Skeletal muscle tissue (tissue), 4 donors: ENCODE results near the gene XCL2. TPM values are rescaled to one million over a fixed set of nuclear protein-coding genes. Genes with fewer than 3 reads are reported as not detected.

ENCODE experiments used
- H3K27ac ChIP-seq: one replicate; pipeline ENCODE4 v1.7.0; 2013; ENCODE audit warnings: mild to moderate bottlenecking, low read depth, low read length, inconsistent platforms
- H3K27me3 ChIP-seq, 3 donors: one replicate each; pipeline ENCODE4 v1.7.0; 2013; ENCODE audit warnings: low read length in 3 of 3; ENCODE audit not compliant: control insufficient read depth in 3 of 3, insufficient read depth in 3 of 3
- H3K36me3 ChIP-seq, 3 donors: one replicate each; pipeline ENCODE4 v1.7.0; 2013; ENCODE audit warnings: low read length in 3 of 3; ENCODE audit not compliant: control insufficient read depth in 3 of 3, insufficient read depth in 3 of 3
- H3K4me1 ChIP-seq, 3 donors: one replicate each; pipeline ENCODE4 v1.7.0; 2013; ENCODE audit warnings: low read length in 3 of 3, mild to moderate bottlenecking in 3 of 3; ENCODE audit not compliant: control insufficient read depth in 3 of 3, insufficient read depth in 3 of 3
- H3K4me3 ChIP-seq, 3 donors: one replicate each; pipeline ENCODE4 v1.7.0; 2013; ENCODE audit warnings: low read length in 3 of 3
- H3K9ac ChIP-seq, 3 donors: one replicate each; pipeline ENCODE4 v1.7.0; 2013; ENCODE audit warnings: low read length in 3 of 3, mild to moderate bottlenecking in 3 of 3, moderate library complexity in 2 of 3, low read depth in 1 of 3
- H3K9me3 ChIP-seq, 3 donors: one replicate each; pipeline ENCODE4 v1.7.0; 2013; ENCODE audit warnings: low read length in 3 of 3; ENCODE audit not compliant: control insufficient read depth in 3 of 3
- total RNA-seq: library from RNA; depleted of rRNA; stranded (reverse); fragments of >200 nt; gene quantifications from one replicate; pipeline ENCODE4 v1.2.3, GENCODE V29; 2014
- donor health status: Osteomylitis.

XCL2 gene
- total RNA-seq, 1 donor from 2014 or later, result not detected

GRCh38 chr1:168565825-168566224 lies 22.0 kb upstream of the XCL2 start:
- H3K4me3 ChIP-seq, result no peak overlapping the region
- no peak overlapping the region for H3K27ac ChIP-seq
- no peak overlapping the region for H3K9ac ChIP-seq
- no peaks in the 10 kb centered on the region for H3K4me1 ChIP-seq
- H3K36me3 ChIP-seq, result no peaks in the 10 kb centered on the region
- no peaks in the 10 kb centered on the region for H3K27me3 ChIP-seq
- no peaks in the 10 kb centered on the region for H3K9me3 ChIP-seq

DNA sequence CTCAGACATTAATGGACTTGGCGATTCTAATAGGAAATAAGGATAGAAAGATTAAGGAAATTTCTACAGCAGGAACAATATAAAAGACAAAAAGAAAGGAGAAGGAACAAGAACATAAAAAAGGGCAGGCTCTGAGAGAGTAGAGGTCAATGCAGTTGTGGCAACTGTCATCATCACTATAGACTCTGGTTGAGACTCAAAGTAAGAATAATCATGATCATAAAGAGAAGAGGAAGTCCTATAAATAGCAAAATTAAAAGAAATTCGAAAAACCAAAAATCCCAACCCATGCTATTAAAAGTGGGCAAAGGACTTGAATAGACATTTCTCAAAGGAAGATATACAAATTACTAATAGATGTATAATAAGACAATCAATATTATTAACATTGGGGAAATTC lies 18.2 kb upstream of the XCL2 start:
- no peak overlapping the region for H3K27ac ChIP-seq
- H3K4me3 ChIP-seq, result no peak overlapping the region
- no peak overlapping the region for H3K9ac ChIP-seq
- no peaks in the 10 kb centered on the region for H3K4me1 ChIP-seq
- H3K36me3 ChIP-seq, result no peaks in the 10 kb centered on the region
- H3K27me3 ChIP-seq, result no peaks in the 10 kb centered on the region
- no peaks in the 10 kb centered on the region for H3K9me3 ChIP-seq

- no peaks in the 10 kb centered on the region for H3K27me3 ChIP-seq
- no peak overlapping the region for H3K9ac ChIP-seq
- no peaks in the 10 kb centered on the region for H3K4me1 ChIP-seq
- no peaks in the 10 kb centered on the region for H3K36me3 ChIP-seq
- H3K9me3 ChIP-seq, result no peaks in the 10 kb centered on the region
- H3K4me3 ChIP-seq, result no peak overlapping the region
- H3K27ac ChIP-seq, result no peak overlapping the region
Observed at GRCh38 chr1:168560370-168560769, 16.6 kb upstream of the XCL2 start.

GRCh38 chr1:168556647-168557046 lies 12.8 kb upstream of the XCL2 start:
- Histone ChIP-seq H3K9me3 (no peaks in the 10 kb centered on the region), H3K27ac (no peak overlapping the region), H3K27me3 (no peaks in the 10 kb centered on the region), H3K9ac (no peak overlapping the region), H3K4me1 (no peaks in the 10 kb centered on the region), H3K36me3 (no peaks in the 10 kb centered on the region), H3K4me3 (no peak overlapping the region)

DNA sequence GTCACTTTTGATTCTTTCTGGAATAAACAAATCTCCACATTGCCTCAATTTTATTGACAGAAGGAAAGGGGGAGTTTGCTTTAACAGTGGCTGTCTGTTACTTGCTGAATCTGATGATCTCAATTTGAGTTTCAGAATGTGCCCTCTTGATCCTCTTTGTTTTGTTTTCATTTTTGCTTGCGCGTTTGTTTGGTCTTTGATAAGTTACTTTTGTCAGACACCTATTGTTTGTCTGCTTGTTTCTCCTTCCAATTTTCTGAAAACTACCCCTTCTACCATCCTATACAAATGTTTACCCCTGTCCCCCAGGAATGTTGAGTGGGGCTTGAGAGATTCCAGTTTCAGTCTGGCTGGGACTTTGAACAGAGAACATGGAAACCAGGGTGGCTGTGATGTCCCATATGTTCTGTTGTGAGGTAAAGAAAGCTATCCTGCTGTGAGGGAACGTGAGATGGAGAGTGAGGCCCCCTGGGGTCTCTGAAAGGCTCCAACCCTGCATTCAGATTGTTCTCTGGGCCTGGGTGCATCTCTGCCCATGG lies 11.8 kb upstream of the XCL2 start:
- Histone ChIP-seq H3K9me3 (no peaks in the 10 kb centered on the region), H3K9ac (no peak overlapping the region), H3K27me3 (no peaks in the 10 kb centered on the region), H3K4me1 (no peaks in the 10 kb centered on the region), H3K36me3 (no peaks in the 10 kb centered on the region), H3K4me3 (no peak overlapping the region), H3K27ac (no peak overlapping the region)

DNA sequence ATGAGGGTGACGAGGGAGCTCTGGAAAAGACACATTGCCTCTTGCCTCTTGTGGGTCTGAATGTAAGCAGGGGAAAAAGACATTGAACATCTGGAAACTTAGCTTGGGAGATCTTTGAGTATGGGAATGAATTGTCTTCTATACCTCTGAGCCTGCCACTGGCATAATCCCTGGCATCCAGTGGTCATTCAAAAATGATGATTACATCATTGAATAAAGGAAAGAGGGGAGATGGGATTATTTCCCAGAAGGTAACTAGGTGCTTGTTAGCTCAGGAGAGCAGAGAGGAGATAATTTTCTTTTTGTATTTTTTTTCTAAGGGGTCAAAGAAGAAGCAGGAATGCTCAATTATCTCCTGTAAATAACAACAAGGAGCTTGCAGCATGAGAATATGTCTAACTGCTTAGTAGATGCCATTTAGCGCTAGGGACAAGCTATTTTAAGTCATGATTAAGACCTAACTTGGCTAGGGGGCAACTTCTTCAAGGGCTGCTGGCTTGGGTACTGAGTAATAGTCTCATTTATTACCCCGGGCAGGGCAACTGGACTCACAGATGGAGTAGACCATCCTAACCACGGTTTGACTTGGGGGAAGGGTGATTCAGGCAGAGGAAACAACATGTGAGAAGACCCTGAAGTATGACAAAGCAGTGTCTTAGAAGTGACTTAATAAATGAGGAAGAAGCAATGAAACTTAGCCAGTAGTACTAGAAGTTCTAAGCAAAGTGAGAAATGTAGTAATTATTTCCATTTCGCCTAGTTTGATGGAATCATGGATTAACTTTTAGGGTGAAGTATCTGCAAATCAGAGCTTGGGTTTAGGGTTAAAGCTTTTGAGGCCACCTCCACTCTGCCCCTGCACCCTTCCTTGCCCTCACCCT lies 11.0 kb upstream of the XCL2 start:
- Histone ChIP-seq H3K9ac (no peak overlapping the region), H3K27ac (no peak overlapping the region), H3K9me3 (no peaks in the 10 kb centered on the region), H3K36me3 (no peaks in the 10 kb centered on the region), H3K4me3 (no peak overlapping the region), H3K27me3 (no peaks in the 10 kb centered on the region), H3K4me1 (no peaks in the 10 kb centered on the region)

GRCh38 chr1:168553680-168554553 lies 10.1 kb upstream of the XCL2 start:
- H3K9ac ChIP-seq, result no peak overlapping the region
- no peak overlapping the region for H3K4me3 ChIP-seq
- no peaks in the 10 kb centered on the region for H3K4me1 ChIP-seq
- no peaks in the 10 kb centered on the region for H3K36me3 ChIP-seq
- no peaks in the 10 kb centered on the region for H3K27me3 ChIP-seq
- no peak overlapping the region for H3K27ac ChIP-seq
- no peaks in the 10 kb centered on the region for H3K9me3 ChIP-seq

DNA sequence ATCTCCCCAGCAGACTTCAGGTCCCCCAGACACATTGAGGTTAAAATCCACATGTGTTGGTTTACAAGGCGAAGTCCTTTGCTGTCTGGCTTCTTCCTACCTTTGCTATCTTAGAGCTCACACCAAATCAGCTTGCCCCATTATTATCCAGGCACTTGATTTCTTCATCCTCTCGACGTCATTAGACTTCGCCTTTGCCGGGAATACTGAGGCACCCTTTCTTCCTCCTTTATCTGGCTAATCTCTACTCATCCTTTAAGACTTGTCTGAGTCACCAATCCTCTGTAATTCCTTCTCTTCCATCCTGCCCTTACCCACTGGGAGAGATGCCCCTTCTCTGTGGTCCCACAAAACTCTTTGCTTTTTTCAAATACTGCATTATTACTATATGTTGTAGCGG lies 9.2 kb upstream of the XCL2 start:
- H3K27ac ChIP-seq, result no peak overlapping the region
- no peaks in the 10 kb centered on the region for H3K36me3 ChIP-seq
- no peak overlapping the region for H3K4me3 ChIP-seq
- H3K4me1 ChIP-seq, result no peaks in the 10 kb centered on the region
- H3K9me3 ChIP-seq, result no peaks in the 10 kb centered on the region
- H3K27me3 ChIP-seq, result no peaks in the 10 kb centered on the region
- no peak overlapping the region for H3K9ac ChIP-seq

GRCh38 chr1:168551688-168552087 lies 7.9 kb upstream of the XCL2 start:
- no peaks in the 10 kb centered on the region for H3K27me3 ChIP-seq
- no peaks in the 10 kb centered on the region for H3K4me1 ChIP-seq
- no peaks in the 10 kb centered on the region for H3K36me3 ChIP-seq
- no peak overlapping the region for H3K27ac ChIP-seq
- no peak overlapping the region for H3K4me3 ChIP-seq
- no peak overlapping the region for H3K9ac ChIP-seq
- no peaks in the 10 kb centered on the region for H3K9me3 ChIP-seq

DNA sequence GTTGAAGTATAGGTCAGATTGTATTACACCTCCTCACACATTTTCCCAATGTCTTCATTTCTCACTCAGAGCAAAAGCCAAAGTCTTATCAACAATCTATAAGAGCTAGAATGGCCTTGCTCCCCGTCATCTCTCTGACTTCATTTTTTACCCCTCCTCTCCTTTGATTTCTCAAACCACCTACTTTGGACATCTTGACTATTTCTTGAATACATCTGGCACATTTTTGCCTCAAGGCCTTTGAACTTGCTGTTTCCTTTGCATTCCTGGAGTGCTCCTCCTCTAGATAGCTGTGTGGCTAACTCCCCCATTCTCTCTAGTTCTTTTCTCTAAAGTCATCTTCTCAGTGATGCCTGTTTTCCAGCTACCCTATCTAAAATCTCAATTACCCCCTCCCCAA lies 7.2 kb upstream of the XCL2 start:
- no peak overlapping the region for H3K9ac ChIP-seq
- peaks cover 0 to 2% (median 0%) of the 10 kb centered on the region in 3 donors for H3K9me3 ChIP-seq
- no peak overlapping the region for H3K27ac ChIP-seq
- H3K4me3 ChIP-seq, result no peak overlapping the region
- H3K4me1 ChIP-seq, result no peaks in the 10 kb centered on the region
- no peaks in the 10 kb centered on the region for H3K36me3 ChIP-seq
- H3K27me3 ChIP-seq, result no peaks in the 10 kb centered on the region
